Neural crest cell (in vitro differentiated cells): ENCODE measurements around the gene CD248. TPM values are rescaled to one million over a fixed set of nuclear protein-coding genes. Genes with fewer than 3 reads are reported as not detected.

ENCODE experiments used
- DNase-seq: peaks from one replicate; pipeline ENCODE4 v3.0.0; 2021; ENCODE audit warnings: low read depth, mixed read lengths, low spot score
- H3K27ac Mint-ChIP-seq: one replicate; pipeline ENCODE4 v1.8.0; 2021; ENCODE audit warnings: mild to moderate bottlenecking, mixed read lengths; ENCODE audit not compliant: unreplicated experiment
- H3K27me3 Mint-ChIP-seq: 2 replicates; pipeline ENCODE4 v1.8.0; 2021; ENCODE audit warnings: low read depth, mild to moderate bottlenecking, mixed read lengths
- H3K36me3 Mint-ChIP-seq: 2 replicates; pipeline ENCODE4 v1.8.0; 2021; ENCODE audit warnings: low read depth, mild to moderate bottlenecking, mixed read lengths
- H3K4me1 Mint-ChIP-seq: 2 replicates; pipeline ENCODE4 v1.8.0; 2021; ENCODE audit warnings: mixed read lengths
- H3K4me3 Mint-ChIP-seq: one replicate; pipeline ENCODE4 v1.8.0; 2021; ENCODE audit warnings: mild to moderate bottlenecking, mixed read lengths
- H3K9me3 Mint-ChIP-seq: 2 replicates; pipeline ENCODE4 v1.8.0; 2021; ENCODE audit warnings: mixed read lengths
- CTCF ChIP-seq: fragments of 200-600 bp; sonication (generic); conservative IDR thresholded peaks from 2 replicates; pipeline ENCODE4 v1.5.0; 2021; ENCODE audit warnings: antibody characterized with exemption, mild to moderate bottlenecking
- total RNA-seq: library from RNA; stranded (reverse); gene quantifications from 2 replicates; pipeline ENCODE4 v1.2.1, GENCODE V29; 2021

The CD248 gene
- total RNA-seq, 1 donor from 2014 or later: 4.2 TPM

- Mint-ChIP-seq H3K36me3 (no peaks in the 10 kb centered on the region), H3K9me3 (peaks cover 8% of the 10 kb centered on the region), H3K4me3 (peak overlapping the region; percentile 0), H3K27me3 (no peaks in the 10 kb centered on the region), H3K4me1 (peaks cover 46% of the 10 kb centered on the region), H3K27ac (peak overlapping the region; percentile 59)
- TF ChIP-seq CTCF: no peak
- no peak for DNase-seq
Measured at GRCh38 chr11:66327171-66328030, 10.6 kb upstream of the CD248 start.

GRCh38 chr11:66326261-66327111 lies 9.6 kb upstream of the CD248 start:
- no peak for DNase-seq
- H3K27ac Mint-ChIP-seq: peak overlapping the region; percentile 39
- TF ChIP-seq CTCF: no peak
- no peaks in the 10 kb centered on the region for H3K27me3 Mint-ChIP-seq
- H3K36me3 Mint-ChIP-seq: no peaks in the 10 kb centered on the region
- peak overlapping the region; percentile 27 for H3K4me3 Mint-ChIP-seq
- peaks cover 8% of the 10 kb centered on the region for H3K9me3 Mint-ChIP-seq
- peaks cover 49% of the 10 kb centered on the region for H3K4me1 Mint-ChIP-seq

GRCh38 chr11:66325263-66325671 lies 8.4 kb upstream of the CD248 start:
- Mint-ChIP-seq H3K9me3 (peaks cover 9% of the 10 kb centered on the region), H3K27ac (no peak overlapping the region), H3K27me3 (no peaks in the 10 kb centered on the region), H3K36me3 (no peaks in the 10 kb centered on the region), H3K4me3 (no peak overlapping the region), H3K4me1 (peaks cover 49% of the 10 kb centered on the region)
- DNase-seq: no peak
- no peak for TF ChIP-seq CTCF

- H3K36me3 Mint-ChIP-seq: no peaks in the 10 kb centered on the region
- H3K4me1 Mint-ChIP-seq: peaks cover 49% of the 10 kb centered on the region
- no peak for TF ChIP-seq CTCF
- H3K4me3 Mint-ChIP-seq: no peak overlapping the region
- H3K27ac Mint-ChIP-seq: peak overlapping the region; percentile 81
- H3K9me3 Mint-ChIP-seq: peaks cover 14% of the 10 kb centered on the region
- no peaks in the 10 kb centered on the region for H3K27me3 Mint-ChIP-seq
- DNase-seq: no peak
Measured at GRCh38 chr11:66324664-66325063, 7.8 kb upstream of the CD248 start.

- Mint-ChIP-seq H3K27me3 (no peaks in the 10 kb centered on the region), H3K9me3 (peaks cover 14% of the 10 kb centered on the region), H3K36me3 (no peaks in the 10 kb centered on the region), H3K27ac (no peak overlapping the region), H3K4me3 (no peak overlapping the region), H3K4me1 (peaks cover 51% of the 10 kb centered on the region)
- no peak for TF ChIP-seq CTCF
- no peak for DNase-seq
Measured at GRCh38 chr11:66323684-66324083, 6.8 kb upstream of the CD248 start.
